GM03348 (cell line): ENCODE data around the gene CACNA2D3.
A peak's percentile ranks its signal among the peaks of the same experiment; 100 is the strongest.

ENCODE experiments used
- DNase-seq: peaks from one replicate; pipeline ENCODE4 v3.0.0; 2012; ENCODE audit warnings: low spot score

Gene CACNA2D3

DNA sequence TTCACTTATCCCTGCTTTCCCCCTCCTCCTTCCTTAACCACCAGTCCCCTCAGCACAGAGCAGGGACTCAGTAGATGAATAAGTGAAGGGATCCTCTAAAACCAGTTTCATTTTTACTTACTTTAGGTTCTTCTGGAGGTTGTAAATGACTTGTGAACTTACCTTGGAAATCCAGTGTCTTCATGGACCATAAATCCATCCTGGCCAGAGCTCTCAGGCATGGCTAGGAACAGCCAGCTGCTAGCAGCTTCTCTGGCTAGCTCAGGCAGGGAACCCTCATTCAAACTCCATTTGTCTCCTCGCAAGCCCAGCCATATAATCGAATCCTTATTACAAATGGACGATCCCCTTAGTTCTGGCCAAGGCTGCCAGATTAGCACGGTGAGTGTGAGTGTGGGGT is 727.0 kb downstream of the CACNA2D3 start:
- no peak for DNase-seq

- DNase-seq = no peak
Measured at GRCh38 chr3:54850484-54851018, 728.2 kb downstream of the CACNA2D3 start.

- peak; percentile 93 for DNase-seq
Measured at GRCh38 chr3:54853573-54854404, 731.4 kb downstream of the CACNA2D3 start.

- no peak for DNase-seq
Measured at GRCh38 chr3:54856271-54856670, 733.9 kb downstream of the CACNA2D3 start.

GRCh38 chr3:54857343-54857742 is 735.0 kb downstream of the CACNA2D3 start:
- no peak for DNase-seq

DNA sequence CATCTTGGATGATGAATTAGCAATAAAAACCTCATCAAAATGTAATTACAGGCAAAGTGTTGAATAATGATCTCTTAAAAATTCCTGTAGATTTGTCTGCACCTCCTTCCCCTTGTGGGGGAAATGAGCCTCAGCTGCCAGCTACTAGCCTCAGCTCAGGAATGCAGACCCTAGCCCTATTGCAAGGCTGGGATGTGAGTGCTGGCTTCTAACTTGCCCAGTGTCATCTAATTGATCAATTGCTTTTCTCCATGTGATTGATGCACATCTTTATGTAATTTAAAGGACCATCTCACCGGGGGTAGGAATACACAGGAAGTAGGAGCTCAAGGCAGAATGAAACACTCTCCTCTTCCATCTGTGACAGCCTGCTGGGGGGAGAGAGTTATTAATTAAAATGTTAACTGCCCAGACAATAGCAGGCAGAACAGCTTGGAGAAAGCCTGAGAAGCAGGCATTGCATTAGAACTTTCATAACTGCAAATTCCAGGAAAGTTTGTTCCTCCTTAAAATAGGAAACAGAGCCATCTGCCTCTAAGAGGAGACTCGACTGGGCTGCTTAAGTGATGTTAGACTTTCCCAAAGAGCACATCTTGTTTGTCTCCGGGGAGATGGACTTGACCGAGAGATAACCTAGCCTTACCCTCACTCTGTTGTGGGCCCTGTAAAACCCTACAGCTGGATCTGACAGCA is 735.9 kb downstream of the CACNA2D3 start:
- peak; percentile 30 for DNase-seq

DNA sequence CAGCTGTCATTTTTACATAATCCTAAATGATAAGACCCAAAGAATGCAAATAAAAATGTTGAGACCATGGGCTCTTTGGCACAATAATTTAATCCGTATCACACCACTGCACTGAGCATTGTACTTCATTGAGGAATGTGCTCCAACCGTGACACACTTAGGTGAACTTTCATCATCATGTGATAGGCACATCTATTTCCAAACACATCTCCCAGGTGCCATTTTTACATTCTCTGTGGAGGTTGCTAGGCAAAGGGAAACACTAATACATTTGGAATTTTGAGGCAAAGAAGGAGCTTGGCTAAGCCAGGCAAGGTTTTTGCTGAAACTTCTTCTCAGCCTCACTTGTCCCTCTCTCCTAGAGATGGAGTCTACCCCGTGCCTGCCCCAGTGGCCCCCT is 736.8 kb downstream of the CACNA2D3 start:
- peak; percentile 48 for DNase-seq

- peak; percentile 22 for DNase-seq
Measured at GRCh38 chr3:54861248-54862067, 739.1 kb downstream of the CACNA2D3 start.

GRCh38 chr3:54862526-54862925 is 740.2 kb downstream of the CACNA2D3 start:
- DNase-seq = no peak

DNA sequence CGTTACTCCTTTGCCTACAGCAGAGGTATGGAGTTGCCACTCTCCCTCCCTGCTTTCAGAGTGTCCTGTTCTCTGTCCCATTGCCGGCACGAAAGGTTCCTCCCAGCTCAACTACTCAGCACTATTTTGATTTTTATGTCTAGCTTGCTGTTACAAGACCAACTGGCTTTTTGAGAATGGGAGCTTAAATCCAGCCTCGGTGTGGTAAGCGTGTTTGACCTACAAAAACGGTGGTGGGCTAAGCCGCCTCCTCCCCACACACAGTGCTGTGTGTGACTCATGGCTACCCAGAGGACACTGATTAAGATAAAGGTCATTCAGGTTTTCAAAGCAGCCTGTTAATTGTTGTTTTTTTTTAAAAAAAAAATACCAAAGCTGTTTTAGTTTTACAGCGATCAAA is 741.0 kb downstream of the CACNA2D3 start:
- DNase-seq = no peak

DNA sequence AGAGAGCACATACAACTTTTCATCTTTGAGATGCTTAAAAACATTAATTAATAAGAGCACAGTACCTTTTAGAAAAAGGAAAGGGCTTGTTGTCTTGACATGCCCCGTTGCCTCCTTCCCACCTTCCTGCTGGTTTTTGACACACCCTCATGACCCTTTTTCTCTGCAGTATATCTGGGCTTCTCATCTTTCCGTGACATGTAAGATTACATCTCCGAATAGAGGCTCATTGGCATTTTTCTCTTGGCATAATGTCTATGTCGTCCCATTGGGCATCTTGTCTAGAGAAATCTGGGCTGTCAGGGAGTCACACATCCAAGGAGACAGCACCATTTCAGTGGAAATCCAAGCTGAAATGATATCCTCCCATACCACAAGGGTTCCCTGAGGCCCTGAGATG is 741.4 kb downstream of the CACNA2D3 start:
- DNase-seq = no peak

GRCh38 chr3:54865316-54865715 is 743.0 kb downstream of the CACNA2D3 start:
- no peak for DNase-seq

DNA sequence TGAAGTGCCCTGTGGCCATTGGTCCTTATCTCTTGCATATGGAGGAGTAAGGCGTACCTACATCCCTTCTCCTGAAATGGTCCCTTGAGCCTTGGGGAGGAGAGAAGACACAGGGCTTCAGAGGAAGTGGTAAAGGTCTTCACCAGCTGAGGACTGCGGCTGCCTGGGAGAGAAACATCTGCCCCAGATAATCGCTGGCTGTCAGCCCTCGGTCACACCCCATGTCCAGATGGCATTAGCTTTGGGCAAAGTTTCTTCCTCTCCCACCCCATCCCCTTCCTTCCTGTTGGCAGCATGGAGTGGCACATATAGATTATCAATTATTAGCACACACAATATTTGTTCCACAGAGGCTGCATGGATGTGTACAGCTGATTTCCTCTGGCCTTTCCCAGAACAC is 743.9 kb downstream of the CACNA2D3 start:
- no peak for DNase-seq

DNA sequence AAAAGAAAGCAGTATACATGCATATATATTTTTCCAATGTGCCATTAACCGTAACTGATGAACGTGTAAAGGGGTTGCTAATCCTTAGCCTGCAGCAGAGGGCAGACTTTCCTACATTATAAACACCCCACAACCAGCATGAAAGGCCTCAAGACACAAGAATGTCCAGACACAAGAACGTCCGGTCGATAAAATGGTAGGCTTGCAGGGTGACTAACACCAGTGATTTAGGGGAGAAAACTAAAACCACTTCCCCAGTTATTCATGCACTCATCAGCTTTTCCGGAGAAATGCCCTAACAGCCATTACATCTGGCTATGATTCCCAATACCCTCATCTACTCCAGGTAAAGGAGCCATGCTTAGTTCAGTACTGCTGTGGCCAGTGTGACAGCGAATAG is 748.1 kb downstream of the CACNA2D3 start:
- peak; percentile 91 for DNase-seq

- no peak for DNase-seq
Measured at GRCh38 chr3:54871867-54872266, 749.5 kb downstream of the CACNA2D3 start.

DNA sequence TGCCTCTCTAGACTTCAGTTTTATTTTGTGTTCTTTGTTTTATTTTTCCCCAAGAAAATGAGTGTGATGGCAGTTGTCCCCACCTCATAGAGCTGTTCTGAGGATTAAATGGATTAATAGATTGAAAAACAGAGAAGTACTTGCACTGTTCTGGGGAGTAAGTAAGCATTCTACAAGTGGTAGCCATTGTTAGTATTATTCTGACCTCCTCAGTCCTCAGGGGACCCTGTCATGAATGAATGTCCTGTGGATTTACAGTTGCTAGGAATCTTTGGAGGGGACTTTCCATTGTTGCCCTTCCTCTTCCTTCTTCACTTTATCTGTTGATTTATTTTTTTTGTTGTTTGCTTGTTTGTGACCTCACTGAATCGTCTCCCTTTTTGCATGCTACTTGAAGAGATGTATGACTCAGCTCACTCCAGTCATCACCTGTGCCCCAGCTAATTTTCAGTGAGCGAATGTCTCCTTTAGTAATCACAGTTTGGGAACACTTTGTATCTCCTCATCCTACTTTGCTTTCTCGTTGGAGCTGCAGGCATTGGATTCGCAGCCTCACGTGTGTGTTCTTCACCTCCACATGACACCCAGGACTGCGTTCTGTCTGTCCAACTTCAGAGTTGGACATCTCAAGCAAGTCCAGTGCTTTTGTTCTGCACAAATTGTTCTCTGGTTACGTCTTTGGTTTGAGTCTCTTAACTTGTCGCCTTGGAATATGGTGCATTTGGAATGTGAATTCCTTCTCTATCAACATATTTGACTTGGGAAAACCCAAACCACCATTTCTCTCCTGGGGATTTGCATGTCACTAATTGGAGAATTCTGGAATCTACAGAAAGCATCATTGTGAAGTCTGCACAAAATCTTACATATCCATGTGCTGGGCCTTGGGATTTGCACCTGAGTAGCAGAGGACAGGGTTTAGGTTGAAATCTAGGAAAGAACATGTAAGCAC is 751.0 kb downstream of the CACNA2D3 start:
- DNase-seq = no peak

- no peak for DNase-seq
Measured at GRCh38 chr3:54874816-54875556, 752.6 kb downstream of the CACNA2D3 start.

- DNase-seq = no peak
Measured at GRCh38 chr3:54875596-54876268, 753.4 kb downstream of the CACNA2D3 start.

DNA sequence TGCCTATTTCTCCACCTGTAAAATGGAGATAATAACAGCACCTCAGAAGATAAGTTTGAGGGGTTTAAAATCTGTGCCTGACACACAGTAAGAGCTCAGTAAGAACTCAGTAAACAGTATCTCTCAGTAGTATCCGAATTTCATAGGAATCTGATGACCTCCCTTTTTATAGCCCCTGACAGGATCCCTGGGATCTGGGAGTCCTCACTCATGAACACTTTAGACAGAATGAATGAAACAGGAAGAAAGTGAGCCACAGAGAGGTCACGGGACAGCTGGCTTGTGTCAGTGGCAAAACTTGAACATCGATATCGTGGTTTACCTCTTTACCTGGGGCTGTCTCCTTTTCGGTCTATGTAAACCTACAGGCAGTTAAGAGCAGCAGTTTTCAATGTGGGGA is 754.3 kb downstream of the CACNA2D3 start:
- no peak for DNase-seq

GRCh38 chr3:54877730-54878129 is 755.4 kb downstream of the CACNA2D3 start:
- DNase-seq = no peak
